ENCODE results near the gene GLT8D2. TPM values are rescaled to one million over a fixed set of nuclear protein-coding genes. Genes with fewer than 3 reads are reported as not detected.

GLT8D2 gene
- total and polyA plus RNA-seq, 2 experiments from 2014 or later: 4.2 to 8.5 TPM

GRCh38 chr12:104064031-104064841, 14.2 kb upstream of the GLT8D2 start, which contains the start of gene HCFC2 (continued):
- TF ChIP-seq REST (IDR thresholded peaks at IDR 0.05; ENCODE audit: unreplicated experiment): no peak
- TF ChIP-seq NANOG (IDR thresholded peaks at IDR 0.05; ENCODE audit: borderline replicate concordance): no peak
- no peak for TF ChIP-seq ZNF114 (CRISPR knock-in tag; IDR thresholded peaks at IDR 0.05)
- no peak for TF ChIP-seq EZH2phosphoT487 (IDR thresholded peaks at IDR 0.05; ENCODE audit: unreplicated experiment)

- Mint-ChIP-seq H3K9me3 (no peaks in the 10 kb centered on the region), H3K27ac (no peak overlapping the region), H3K36me3 (ENCODE audit: low read depth) (no peaks in the 10 kb centered on the region), H3K27me3 (ENCODE audit: insufficient read depth, low read depth, poor library complexity) (peaks cover 14% of the 10 kb centered on the region), H3K4me1 (no peaks in the 10 kb centered on the region; the same call in 2 of the 3 replicates), H3K4me3 (peak overlapping the region; percentile 90)
- ATAC-seq: no peak
- Histone ChIP-seq H3K79me2 (replicated peaks; ENCODE audit: insufficient read depth) (no peaks in the 10 kb centered on the region), H3F3A (replicated peaks; ENCODE audit: low read depth) (peaks cover 4% of the 10 kb centered on the region; the same call in 1 of the 2 replicates), H3K9me2 (ENCODE audit: insufficient read depth) (no peaks in the 10 kb centered on the region), H4K20me1 (replicated peaks; ENCODE audit: insufficient read depth) (no peaks in the 10 kb centered on the region), H3K27ac (ENCODE audit: low read depth) (0 out of 2 replicates have a peak overlapping the region, but pooled peaks have one; percentile 76), H3K36me3 (ENCODE audit: insufficient read depth) (no peaks in the 10 kb centered on the region), H3K4me1 (ENCODE audit: insufficient read depth) (peaks cover 7% of the 10 kb centered on the region; the same call in 1 of the 2 replicates), H2AFZ (peak overlapping the region; percentile 100), H3K27me3 (ENCODE audit: insufficient read depth) (peaks cover 18% of the 10 kb centered on the region), H3K4me2 (peak overlapping the region; percentile 95), H3K4me3 (peak overlapping the region; percentile 96)
- no peak for DNase-seq (ENCODE audit: low spot score)
- no peak for TF ChIP-seq CTCF (conservative IDR thresholded peaks at IDR 0.05; ENCODE audit: low read depth in 2 of 2)
- no peak for TF ChIP-seq EZH2phosphoT487 (IDR thresholded peaks at IDR 0.05; ENCODE audit: unreplicated experiment)
- TF ChIP-seq CREB1 (CRISPR knock-in tag; IDR thresholded peaks at IDR 0.05; ENCODE audit: low read depth): no peak
- TF ChIP-seq JUNB (IDR thresholded peaks at IDR 0.05; ENCODE audit: unreplicated experiment): no peak
- no peak for TF ChIP-seq POLR2AphosphoS5 (IDR thresholded peaks at IDR 0.05; ENCODE audit: low read depth)
- no peak for TF ChIP-seq ZNF114 (CRISPR knock-in tag; IDR thresholded peaks at IDR 0.05)
- no peak for TF ChIP-seq NANOG (IDR thresholded peaks at IDR 0.05; ENCODE audit: borderline replicate concordance)
- no peak for TF ChIP-seq ZNF462 (CRISPR knock-in tag; IDR thresholded peaks at IDR 0.05)
- TF ChIP-seq EZH2 (IDR thresholded peaks at IDR 0.05; ENCODE audit: low read depth, unreplicated experiment): no peak
These were observed 13.7 kb upstream of the GLT8D2 start for GRCh38 chr12:104063712-104064030.
